Occipital lobe (tissue), 2 donors: ENCODE measurements around the gene FASTKD2. TPM values are rescaled to one million over a fixed set of nuclear protein-coding genes. Genes with fewer than 3 reads are reported as not detected.
"Not testable (repeated sequence)": the region's sequence is repeated elsewhere in the genome, so short reads cannot be mapped to it uniquely, and the experiment has no call there.

Source experiments
- DNase-seq: peaks from one replicate; lab custom pipeline; 2025; lab: John Stamatoyannopoulos, UW
- total RNA-seq: library from RNA; depleted of rRNA; stranded (reverse); fragments of >200 nt; gene quantifications from one replicate; pipeline ENCODE4 v1.2.3, GENCODE V29; 2014

The FASTKD2 gene
- total RNA-seq, 1 donor from 2014 or later, result 44.6 TPM

DNA sequence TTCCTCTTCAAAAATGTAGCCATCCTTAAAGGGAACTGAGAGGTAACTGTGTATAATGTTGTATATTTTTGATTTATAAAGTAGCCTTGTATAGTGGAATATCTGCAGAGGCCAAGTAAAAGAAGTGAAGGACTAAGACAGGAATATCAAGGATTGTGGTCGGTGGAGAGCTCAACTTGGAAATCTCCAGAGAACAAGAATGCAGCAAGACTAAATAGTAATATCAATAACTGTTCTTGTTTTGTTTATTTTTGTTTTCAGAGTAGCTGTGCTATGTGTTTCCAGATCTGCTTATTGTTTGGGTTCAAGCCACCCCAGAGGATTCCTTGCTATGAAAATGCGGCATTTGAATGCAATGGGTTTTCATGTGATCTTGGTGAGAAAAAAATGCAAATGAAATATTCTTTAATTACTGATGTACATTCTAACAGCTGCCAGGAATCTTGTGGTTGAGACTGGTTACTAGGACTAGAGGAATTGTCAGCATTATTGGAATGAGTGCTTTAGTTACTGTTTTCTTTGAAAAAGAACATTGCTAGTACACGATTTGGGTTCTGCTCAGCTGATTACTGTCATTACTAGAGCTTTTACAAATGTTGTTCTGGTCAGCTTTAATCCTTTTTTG lies 25.0 kb downstream of the FASTKD2 start:
- no peak for DNase-seq

DNA sequence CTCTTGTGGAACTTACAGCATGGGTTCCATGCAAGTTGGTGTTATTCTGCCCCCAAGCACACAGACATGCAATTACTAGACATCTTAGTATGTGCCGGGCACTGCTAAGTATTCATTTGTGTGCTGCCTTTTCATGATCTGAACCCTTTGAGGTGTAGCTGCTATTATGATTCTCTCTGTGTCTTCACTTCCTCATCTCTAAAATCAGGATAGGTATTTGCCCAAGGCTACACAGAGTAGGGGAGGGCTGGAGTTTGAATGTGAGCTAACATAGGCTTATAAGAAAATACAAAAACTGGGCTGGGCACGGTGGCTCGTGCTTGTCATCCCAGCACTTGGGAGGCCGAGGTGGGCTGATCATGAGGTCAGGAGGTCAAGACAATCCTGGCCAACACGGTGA lies 27.2 kb downstream of the FASTKD2 start:
- no peak for DNase-seq

DNA sequence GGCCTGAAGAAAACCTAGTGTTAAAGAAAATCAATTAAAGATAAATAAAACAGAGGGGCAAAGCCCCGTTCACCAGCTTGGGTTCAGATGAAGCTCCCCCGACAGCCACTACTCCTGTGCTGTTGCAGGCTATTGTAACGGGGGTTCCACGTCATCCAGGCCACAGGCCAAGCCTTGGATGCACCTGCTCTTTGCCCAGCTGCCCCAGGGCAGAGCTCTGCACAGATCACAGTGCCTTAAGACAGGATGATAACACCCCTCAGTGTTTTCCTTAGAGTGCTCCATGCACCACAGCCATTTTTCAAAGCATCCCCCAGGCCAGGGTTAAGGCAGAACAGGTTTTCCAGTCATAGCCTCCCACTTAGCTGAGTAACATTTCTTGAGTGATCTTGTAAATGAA lies 32.0 kb downstream of the FASTKD2 start:
- DNase-seq, result no peak

DNA sequence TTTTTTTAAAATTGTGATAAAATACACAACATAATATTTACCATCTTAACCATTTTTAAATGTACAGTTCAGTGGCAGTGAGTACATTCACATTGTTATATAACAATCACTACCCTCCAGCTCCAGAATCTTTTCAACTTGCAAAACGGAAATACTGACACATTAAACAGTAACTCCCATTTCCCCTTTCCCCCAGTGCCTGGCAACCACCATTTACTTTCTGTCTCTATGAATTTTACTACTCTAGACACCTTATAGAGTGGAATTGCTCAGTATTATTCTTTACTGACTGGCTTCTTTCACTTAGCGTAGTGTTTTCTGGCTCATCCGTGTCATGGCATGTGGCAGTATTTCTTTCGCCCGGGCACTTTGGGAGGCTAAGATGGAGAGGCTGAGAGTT lies 32.6 kb downstream of the FASTKD2 start:
- no peak for DNase-seq

DNA sequence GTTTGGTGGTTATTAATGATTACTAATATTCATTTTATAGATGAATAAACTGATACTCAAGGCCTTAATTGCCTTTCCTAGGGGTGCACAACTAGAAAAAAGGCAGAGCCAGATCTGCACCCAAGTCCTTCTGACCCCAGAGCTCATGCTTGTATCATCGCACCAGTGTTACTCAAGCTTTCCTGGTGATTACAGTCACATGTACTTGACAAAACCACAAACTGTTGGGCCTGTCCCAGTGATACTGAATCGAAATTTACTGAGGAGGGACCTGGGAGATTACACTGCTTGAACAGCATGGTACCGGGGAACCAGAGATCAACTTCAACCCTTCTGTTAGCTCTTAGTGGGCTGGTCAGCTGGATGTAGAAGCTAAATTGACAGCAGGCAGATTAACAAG lies 33.7 kb downstream of the FASTKD2 start:
- no peak for DNase-seq

DNA sequence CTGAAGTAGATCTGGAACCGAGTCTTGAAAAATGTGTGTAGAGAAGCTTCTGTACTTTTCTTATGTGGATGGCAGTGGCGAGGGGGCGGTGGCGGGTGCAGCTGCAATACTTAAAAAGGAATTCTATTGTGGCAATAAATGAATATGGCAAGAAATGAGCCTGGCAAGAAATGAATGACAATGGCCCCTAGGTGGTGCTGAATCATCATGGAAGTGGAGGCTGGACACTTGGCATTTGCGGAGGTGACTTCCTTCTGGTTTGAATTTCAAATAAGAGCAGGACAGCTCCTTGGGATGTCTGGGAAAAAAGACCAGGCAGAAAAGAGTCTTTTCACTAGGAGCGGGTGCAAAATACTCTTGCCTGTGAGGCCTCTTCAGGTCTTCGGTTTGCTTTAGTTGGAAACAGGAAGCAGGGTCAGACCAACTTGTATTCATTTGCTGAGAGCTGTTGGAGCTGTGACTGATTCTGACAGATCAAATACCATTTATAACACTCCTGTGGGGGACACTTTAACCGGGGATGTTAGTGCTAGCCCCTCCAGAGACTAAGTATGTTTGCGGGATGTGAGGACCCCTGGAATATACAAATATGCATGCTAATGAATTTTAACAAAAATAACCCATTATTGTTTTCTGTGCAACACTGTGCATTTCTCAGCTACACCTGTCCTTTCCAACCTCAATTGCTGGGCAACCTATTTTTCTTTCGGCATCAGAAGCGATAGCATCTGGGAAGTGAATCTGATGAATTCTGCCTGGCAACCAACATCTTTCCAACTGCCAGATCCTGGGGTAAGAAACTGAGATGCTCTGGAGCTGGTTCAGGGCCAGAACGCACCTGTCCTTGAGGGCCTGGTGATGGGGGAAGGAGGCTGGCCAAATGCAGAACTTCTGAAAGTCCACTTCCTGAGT lies 35.4 kb downstream of the FASTKD2 start:
- peak; percentile 84 for DNase-seq

DNA sequence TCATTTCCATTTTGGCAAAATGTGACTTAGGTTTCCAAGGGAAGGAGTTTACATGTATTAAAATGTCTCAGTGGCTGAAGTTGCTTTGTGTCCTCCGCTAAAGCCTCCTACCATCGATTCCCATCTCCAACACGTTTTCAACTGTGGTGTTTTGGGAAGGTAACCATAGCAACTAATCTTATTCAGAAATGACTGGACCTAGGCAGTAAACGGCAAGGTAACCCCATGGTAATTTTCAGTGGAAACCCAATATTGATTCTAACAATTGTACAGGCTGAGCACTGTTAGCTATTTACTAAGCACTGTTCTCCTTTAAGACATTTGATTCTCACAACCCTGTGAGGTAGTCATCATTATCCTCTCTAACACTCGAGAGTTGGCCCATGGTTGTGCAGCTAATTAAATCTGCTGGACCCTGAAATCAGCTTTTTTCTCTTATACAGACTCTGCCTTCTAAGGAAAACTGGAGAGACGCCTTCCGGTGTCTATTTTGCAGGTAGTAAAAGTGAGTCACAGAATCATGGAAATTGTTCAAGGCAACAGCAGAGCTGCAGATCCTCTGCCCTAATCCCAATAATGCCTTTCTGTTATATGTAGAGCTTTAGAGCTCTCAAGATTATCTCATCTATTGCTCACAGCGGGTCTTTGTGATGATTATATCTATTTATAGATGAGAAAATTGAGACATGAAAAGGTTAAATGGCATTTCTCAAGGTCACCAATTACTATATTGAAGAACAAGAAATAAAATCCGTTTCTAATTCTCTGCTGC lies 36.2 kb downstream of the FASTKD2 start:
- no peak for DNase-seq

DNA sequence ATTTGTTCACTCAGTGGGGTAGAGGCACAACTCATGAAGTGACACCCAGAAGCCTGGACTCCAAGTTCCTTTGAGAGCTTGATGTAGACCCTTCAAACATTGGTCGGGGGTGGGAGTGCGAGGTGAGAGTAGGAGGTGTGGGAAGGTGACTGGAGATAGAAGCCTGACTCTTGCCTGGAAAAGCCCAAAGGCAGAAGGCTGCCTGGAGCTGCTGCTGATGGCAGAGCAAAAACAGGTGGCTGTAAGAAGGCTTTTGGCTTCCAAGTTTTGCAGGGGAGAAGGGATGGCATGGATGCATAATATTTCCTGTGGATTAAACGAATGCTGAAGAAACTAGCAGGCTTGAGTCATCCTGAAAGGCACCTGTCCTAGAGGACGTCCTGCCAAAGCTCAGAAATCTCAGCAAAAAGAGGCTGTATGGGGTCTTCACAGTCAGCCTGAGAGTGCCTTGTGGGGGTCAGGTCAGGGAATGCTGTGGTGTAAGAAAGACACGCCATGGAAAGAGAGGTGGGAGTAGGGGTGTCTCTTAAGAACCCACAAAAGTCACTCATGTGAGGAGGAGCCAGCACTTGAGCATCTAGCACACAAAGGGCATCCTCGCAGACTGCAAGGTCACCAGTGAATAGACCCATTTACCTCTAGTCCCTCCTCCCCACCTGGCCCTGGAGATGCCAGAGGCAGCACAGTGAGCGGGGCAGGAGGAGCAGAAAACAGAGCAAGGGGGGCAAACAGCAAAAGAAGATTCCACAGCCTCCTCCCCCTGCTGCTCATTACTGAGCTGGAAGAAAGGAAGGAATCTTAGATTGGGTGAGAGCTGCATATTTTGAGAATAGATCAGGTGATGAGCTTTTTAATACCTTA lies 37.5 kb downstream of the FASTKD2 start:
- DNase-seq, result no peak

DNA sequence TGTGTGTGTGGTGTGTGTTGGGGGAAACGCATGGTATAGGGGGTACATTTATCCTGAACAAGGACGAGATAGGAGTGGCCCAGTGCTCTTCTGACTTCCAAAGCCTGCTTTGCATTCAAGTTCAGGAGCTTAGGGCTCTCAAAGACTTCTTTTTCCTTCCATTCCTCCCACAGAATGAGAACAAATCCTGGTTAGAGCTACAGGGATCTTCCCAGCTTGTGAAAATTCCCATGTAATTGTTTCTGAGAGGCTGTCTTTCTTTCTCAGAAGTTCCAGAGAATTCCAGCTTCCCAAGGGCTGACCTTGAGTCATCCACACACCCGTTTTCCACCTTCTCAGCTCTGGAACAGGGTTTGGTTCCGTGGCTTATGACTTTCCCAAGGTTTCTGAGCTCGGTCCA lies 38.9 kb downstream of the FASTKD2 start:
- no peak for DNase-seq

DNA sequence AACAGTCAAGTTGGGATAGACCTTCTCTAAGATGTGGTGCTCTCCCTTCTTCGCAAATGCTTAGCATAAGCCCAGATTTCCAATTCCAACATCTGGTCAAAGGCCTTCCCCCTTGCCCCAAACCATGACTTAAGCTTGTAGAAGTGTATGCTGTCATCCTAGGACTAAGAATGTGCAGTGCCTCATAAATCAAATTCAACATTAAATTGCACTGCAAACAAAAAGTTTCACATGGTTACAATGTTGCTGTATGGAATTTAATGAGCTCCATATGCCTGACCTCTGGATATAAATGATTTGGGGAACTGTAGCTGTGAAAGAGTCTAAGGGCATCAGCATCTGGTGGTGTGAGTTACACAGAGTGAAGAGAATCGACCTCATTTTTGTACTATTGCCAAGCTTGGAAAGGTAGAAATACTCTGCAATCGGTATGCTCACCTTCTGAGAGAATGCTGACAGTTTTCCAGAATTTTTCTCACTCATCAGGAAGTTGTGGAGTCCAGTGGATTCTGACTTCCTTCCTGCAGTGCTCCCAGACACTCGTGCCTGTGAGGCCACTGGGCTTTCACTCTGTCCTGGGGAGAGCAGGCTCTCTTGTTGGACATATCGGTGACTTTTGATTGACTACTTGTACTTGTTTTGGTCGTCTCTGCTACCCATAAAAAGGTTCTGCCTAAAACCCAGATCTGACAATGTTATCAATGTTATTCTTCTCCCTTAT lies 40.6 kb downstream of the FASTKD2 start:
- DNase-seq, result no peak

DNA sequence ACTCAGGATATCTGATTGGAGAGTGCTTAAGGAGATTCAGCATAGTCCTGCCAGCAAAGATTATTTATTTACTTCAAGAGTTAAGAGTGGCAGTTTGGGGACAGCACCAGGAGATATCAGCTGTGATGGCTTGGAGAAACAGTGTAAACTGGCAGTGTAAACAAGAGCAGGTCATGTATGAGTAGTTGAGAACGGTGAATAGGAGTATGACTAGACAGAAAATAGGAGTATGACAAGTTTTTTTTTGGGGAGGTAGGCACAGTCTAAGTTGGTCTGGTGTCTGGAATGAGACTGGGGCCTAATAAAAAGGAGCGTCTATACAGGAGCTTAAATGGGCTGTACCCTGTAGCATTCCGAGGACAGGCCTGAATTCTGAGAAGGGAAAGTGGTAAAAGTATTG lies 42.2 kb downstream of the FASTKD2 start:
- not testable (repeated sequence) for DNase-seq

DNA sequence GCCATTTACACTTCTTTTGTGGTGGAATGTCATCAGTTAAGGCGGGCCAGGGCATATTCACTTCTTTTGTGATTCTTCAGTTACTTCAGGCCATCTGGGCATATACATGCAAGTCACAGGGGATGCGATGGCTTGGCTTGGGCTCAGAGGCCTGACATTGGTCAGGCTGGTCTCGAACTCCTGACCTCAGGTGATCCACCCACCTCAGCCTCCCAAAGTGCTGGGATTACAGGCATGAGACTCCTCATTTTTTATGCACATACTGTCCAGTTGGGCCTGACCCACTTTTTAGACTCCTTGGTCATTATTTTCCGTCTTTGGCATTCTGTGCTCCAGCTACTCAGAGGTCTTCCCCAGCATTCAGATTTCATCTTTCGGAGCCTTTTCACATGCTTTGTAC lies 47.1 kb downstream of the FASTKD2 start:
- DNase-seq, result not testable (repeated sequence)

DNA sequence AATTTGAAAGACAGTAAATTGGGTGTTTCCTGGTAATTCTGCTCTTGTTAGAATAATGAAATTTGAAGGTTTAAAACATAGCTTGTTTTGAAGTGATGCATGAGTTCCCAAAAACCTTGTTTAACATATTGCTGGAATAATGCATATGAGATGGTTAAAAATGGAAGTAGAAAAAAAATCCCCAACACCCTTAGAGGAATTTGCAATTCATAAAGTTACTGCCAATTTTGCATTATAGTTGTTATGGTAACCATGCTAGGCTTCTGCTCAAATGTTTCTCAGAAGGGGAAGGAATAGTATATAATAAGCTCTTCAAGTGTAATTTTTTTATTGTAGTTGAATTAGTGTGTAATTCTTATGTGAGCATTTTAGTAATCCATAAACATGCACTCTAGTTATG lies 49.1 kb downstream of the FASTKD2 start:
- DNase-seq, result no peak

DNA sequence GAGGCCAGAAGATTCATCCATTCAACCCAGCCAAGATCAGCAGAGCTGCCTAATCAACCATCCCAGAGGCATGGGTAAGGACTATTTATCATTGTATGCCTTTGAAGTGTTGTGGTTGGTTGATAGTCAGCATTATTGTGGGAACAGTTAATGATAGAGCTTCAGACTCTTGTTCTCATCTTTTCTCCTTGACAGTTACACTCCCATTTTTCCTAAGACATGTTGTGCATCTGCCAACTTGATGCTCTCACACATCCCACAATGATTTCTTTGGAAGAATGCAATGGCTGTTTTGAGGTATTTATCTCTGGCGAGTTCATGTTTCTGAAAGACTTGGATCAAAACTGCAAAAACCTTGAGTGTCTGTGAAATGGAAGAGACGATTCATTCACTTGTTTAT lies 55.4 kb downstream of the FASTKD2 start:
- no peak for DNase-seq

DNA sequence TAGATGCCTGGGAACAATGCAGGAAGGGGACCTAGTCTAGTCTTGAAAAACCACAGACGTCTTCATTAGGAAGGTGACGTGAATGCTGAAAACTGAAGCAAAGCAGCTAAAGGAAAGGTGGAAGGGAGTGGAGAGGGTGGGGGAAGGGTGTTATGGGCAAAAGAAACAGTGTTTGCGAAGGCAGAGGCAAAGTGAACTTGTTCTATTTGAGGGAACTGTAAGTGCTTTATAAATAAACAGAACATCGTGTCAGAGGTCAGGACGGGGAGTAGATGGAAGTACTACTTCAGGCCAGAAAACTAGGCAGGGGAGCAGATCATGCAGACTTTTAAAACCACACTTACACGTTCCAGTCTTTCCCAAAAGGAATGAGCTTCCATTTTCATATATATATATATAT lies 57.8 kb downstream of the FASTKD2 start:
- DNase-seq, result no peak

DNA sequence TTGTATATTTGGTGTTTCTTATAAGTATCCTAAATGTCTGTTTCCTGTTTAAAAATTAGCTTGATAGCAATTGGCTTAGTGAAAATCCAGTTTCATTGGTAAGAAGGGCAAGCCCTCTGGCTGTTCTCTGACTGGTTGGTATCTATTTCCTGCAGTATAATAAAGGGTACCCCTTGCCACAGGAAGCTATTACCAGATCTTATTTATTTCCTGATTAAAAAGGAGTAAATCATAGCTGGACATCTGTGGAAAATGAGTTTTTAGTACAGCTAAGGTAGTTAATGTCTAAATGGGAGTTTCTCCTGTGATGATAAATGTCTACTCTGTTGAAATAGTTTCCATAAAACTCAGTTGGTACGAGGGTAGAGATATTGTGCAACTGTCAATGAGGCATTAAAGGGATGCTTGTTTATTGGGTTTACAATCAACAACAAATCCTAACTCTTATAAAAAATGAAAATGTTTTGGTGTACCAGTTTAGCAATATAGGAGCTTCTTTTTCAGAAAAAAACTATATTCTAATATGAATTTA lies 58.7 kb downstream of the FASTKD2 start:
- no peak for DNase-seq

DNA sequence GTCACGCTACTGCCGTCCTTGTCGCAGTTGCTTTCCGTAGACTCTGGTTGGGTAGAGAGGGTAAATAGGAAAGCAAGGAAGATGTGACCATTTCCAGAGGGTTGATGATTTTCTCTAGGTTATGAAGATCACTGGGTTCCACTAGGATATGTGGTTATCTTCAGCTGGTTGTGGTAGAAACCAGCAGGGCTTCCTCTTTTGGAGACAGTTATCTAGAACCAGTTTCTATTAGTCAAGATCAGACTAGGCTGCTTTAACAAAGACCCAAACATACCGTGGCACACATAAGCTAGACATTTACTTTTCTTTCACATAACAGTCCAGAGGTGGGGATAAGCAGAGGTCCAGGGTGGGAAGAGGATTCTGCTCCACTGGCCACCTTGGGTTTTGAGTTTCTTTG lies 59.6 kb downstream of the FASTKD2 start:
- no peak for DNase-seq

DNA sequence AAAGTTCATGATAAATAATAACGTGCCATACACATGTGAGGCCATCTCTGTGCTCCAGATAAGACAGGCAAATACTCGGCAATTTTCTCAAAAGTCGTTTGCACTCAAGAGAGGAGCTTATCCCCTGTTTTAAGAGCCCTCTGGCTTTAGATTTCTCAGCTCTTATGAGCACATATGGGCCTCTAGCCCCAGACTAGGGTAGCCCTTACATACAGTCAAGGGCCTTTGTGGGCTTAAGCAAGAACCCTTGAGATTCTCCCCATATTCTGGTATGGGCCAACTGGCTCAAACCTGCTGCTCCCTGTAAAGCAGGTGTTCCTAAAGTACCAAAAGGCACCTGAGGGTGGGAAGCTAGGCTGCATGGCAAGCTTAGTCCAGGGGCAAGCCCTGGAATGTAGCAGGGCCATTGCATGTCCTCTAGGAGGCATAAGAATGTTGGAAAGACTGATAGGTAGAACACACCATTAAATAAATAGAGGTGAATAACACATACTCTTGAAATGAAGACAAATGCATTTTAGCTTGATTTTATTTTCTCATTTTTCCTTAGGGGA lies 66.1 kb downstream of the FASTKD2 start:
- no peak for DNase-seq

DNA sequence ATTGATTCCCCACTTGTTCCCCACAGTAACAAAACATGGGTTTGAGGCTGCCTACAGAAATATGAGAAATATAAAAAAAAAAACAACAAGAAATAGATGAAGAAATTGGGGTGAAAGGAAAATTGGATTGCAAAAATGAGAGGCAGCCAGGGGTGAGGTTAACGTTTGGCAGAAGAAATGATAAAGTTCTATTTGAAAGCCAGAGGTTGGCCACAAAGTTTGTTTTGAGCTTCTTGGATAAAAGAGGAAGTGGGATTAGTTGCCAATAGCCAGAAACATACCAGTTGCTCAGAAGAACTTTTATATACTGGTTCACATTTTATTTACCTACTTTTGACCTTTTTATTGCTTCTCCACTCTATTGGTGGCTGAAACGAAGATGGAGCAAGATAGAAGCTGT lies 67.5 kb downstream of the FASTKD2 start:
- no peak for DNase-seq

DNA sequence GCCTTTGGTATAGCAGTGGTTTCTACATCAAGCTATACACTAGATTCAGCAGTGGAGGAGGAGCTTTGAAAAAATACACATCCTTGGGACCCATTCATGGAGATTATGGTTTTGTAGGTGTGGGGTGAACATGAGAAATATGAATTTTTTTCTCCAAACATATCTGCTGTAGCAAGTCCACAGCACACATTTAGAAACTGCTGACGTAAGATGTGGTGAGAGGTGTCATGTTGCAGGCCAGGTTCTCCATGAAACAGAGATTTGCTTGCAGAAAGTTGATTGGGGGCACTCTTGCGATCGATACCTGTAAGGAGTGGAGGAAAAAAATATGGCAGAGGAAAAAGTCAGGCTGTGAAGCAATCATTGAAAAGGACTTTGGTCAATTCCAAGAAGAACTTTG lies 67.9 kb downstream of the FASTKD2 start:
- no peak for DNase-seq
